Esophagus squamous epithelium (tissue), 4 donors: ENCODE results near the gene UVRAG.

Experiments
- POLR2A ChIP-seq, 4 donors: fragments of 450-650 bp; IDR thresholded peaks; one replicate each; pipeline ENCODE4 v1.6.1; 2017; ENCODE audit warnings: antibody characterized with exemption in 4 of 4, mild to moderate bottlenecking in 4 of 4, moderate library complexity in 3 of 4
- TF ChIP-seq, protein P1 (sequence below), 6 experiments: fragments of 450-650 bp in 4 of 6; fragments of 200-600 bp in 2 of 6; sonication (generic) in 2 of 6; IDR thresholded peaks; one replicate each; pipeline ENCODE4 v1.5.1; 2016 to 2019; ENCODE audit warnings: antibody characterized with exemption in 6 of 6, mild to moderate bottlenecking in 4 of 6, moderate library complexity in 4 of 6

DNA sequence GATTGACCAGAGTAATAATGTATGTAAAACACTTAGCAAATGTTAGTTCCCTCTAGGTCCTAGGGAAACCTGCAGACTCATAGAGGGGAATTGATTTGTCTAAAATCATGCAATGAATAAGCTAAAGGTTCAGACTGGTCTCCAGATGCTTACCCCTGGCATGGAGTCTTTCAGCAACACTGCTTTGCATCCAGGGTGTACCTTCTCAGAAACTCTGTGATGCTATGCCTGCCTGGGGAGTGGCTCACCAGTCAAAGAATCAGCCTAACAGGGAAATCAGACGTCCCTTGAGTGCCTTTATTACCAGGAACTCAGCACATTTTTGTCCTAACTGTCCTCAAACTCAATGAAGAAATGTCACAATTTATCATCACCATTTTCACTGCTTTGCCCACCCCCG, 5.9 kb upstream of the UVRAG start:
- no peak for TF ChIP-seq POLR2A (IDR thresholded peaks at IDR 0.05)
- TF ChIP-seq, protein P1, sequence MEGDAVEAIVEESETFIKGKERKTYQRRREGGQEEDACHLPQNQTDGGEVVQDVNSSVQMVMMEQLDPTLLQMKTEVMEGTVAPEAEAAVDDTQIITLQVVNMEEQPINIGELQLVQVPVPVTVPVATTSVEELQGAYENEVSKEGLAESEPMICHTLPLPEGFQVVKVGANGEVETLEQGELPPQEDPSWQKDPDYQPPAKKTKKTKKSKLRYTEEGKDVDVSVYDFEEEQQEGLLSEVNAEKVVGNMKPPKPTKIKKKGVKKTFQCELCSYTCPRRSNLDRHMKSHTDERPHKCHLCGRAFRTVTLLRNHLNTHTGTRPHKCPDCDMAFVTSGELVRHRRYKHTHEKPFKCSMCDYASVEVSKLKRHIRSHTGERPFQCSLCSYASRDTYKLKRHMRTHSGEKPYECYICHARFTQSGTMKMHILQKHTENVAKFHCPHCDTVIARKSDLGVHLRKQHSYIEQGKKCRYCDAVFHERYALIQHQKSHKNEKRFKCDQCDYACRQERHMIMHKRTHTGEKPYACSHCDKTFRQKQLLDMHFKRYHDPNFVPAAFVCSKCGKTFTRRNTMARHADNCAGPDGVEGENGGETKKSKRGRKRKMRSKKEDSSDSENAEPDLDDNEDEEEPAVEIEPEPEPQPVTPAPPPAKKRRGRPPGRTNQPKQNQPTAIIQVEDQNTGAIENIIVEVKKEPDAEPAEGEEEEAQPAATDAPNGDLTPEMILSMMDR (IDR thresholded peaks at IDR 0.05), result no peak
